Ovary (tissue), 3 donors: ENCODE results near the gene TBL2.
A peak's percentile ranks its signal among the peaks of the same experiment; 100 is the strongest.

Experiments
- CTCF ChIP-seq, 3 donors: fragments of 450-650 bp in 2 of 3; fragments of 200-600 bp in 1 of 3; IDR thresholded peaks; one replicate each; pipeline versions ENCODE4 v1.5.1 to v1.8.0; 2016 to 2022; ENCODE audit warnings: antibody characterized with exemption in 3 of 3, mild to moderate bottlenecking in 1 of 3
- EP300 ChIP-seq: sonication (generic); formaldehyde crosslinking; IDR thresholded peaks from one replicate; pipeline ENCODE4 v1.6.1; 2017; ENCODE audit warnings: antibody characterized with exemption
- POLR2A ChIP-seq: fragments of 450-650 bp; IDR thresholded peaks from one replicate; pipeline ENCODE4 v1.6.1; 2017; ENCODE audit warnings: antibody characterized with exemption, mild to moderate bottlenecking, moderate library complexity
- donor health status: DM: no; HTN: no; CAD: no.

DNA sequence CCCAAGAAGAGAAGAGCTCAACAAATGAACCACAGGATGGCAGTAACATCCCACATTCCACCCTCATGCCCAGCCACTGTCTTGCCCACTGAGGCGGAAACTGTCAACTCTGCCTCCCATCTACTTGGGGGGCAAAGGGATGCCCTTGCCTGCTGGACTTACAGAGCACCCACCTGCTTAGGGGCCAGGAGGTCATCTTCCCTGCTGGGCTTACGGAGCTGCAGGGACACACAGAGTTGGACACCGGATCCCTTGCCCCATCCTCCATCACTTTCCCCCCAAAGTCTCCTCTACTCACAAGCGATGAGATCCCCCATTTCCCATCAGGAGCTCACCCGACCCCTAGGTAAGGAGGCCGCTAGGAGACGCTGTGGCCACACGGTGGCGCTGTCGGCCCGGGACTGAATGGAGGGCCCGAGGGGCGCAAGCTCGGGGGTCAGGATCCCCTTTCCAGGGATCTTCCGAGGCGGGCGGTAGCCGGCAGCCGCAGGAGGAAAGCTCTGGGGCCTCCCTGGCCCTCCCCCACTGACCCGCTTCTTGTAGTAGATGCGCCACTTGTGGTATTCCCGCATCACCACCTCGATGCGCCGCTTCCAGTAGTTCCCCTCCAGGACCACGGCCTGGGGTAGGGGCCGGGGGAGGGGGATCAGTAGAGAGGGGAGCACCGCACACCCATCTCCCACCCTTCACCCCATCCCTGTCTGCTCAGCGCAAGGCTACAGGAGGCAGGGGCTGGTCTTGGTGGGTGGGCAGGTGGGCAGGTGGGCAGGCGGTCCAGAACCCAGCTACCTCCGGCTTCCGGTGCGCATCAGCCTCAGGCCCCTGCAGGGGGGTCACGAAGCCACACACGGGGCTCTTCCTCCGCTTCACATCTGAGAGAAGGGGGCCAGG lies 28.7 kb upstream of the TBL2 start:
- no peak for TF ChIP-seq EP300
- TF ChIP-seq POLR2A: no peak
- TF ChIP-seq CTCF (IDR thresholded peaks at IDR 0.05): peak; percentile 69 to 84 (median 82)
